RPMI7951 (cell line): ENCODE results near the gene TMEM116. TPM values are rescaled to one million over a fixed set of nuclear protein-coding genes. Genes with fewer than 3 reads are reported as not detected.
"Not testable (repeated sequence)": the region's sequence is repeated elsewhere in the genome, so short reads cannot be mapped to it uniquely, and the experiment has no call there.

Source experiments
- DNase-seq: peaks from one replicate; pipeline ENCODE4 v3.0.0-alpha.2; 2012; ENCODE audit warnings: low read depth
- total RNA-seq: library from RNA; depleted of rRNA; stranded (reverse); fragments of >200 nt; shearing (Covaris generic); gene quantifications from 2 replicates; pipeline ENCODE4 v1.2.3, GENCODE V29; 2014

TMEM116 gene
- total RNA-seq, 1 experiment from 2014 or later: 12.4 TPM

DNA sequence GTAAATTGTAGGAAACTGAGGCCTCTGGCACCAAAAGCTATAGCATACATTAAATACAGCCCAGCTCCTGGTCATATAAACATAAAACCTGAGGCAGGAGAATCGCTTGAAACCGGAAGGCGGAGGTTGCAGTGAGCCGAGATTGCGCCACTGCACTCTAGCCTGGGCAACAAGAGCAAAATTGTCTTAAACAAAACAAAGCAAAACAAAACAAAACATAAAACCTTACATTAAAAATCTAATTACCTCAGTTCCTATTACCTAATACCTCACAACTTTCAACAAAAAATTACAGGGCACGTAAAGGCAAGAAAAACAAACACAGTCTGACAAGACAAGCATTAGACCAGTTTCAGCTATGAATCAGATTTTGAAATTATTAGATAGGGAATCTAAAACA lies 36.7 kb downstream of the TMEM116 start:
- DNase-seq: no peak

DNA sequence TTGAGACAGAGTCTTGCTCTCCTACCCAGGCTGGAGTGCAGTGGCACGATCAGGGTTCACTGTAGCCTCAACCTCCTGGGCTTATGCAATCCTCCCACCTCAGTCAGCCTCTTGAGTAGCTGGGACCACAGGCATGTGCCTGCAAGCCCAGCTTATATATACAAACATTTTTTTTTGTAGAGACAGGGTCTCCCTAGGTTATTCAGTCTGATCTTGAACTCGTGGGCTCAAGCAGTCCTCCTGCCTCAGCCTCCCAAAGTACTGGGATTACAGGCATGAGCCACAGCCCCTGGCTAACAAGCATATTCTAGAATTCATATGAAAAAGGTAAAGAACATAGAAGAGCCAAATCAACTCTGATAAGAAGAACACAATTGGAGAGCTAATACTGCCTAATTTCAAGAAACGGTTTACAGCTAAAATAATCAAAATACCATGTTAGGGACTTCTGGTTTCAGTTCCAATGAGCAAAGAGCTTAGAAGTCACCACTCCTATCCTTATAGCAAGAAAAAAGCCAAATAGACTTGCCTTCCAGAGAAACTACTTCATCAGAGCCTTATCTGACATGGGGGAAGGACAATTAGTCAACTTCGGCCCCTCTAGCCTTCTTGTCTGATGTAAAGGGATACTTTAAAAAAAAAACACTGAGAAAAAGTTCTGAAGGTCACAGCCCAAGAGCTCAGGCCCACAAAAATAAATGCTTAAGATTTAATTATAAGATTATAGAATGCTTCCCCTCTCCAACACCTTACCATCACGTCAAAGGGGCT lies 37.6 kb downstream of the TMEM116 start:
- DNase-seq: no peak

DNA sequence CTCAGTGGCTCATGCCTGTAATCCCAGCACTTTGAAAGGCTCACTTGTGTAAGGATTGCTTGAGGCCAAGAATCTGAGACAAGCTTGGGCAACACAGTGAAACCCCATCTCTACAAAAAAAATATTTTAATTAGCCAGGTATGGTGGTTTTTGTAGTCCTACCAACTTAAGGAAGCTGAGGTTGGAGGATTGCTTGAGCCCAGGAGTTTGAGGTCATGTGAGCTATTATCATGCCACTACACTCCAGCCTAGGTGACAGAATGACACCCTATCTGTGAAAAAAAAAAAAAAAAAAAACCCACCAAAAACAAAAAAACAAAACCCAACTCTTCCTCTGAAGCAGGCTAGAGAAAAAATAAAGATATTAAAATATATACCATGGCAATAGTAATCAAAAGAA lies 41.2 kb downstream of the TMEM116 start:
- no peak for DNase-seq

DNA sequence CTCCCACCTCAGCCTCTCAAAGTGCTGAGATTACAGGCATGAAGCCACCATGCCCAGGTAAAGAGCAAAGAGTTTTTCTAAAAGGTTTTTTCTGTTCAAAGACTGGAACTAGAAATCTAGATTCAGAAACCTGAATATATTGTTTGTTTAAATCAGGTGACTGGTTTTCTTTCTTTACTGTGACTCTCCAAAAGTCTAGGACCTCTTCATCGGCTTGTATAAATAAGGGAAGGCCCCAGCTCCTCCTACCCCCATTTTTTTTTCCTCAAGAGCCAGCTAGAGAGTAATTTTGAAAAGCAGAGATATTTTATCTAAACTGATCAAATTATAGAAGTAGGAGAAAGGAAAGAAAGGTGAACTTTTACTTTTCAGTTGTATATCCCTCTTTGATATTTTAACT lies 48.0 kb downstream of the TMEM116 start:
- DNase-seq: no peak

DNA sequence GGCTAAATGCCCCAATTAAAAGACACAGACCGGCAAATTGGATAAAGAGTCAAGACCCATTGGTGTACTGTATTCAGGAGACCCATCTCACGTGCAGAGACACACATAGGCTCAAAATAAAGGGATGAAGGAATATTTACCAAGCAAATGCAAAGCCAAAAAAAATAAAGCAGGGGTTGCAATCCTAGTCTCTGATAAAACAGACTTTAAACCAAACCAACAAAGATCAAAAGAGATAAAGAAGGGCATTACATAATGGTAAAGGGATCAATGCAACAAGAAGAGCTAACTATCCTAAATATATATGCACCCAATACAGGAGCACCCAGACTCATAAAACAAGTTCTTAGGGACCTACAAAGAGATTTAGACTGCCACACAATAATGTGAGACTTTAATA lies 53.4 kb downstream of the TMEM116 start:
- DNase-seq: not testable (repeated sequence)

DNA sequence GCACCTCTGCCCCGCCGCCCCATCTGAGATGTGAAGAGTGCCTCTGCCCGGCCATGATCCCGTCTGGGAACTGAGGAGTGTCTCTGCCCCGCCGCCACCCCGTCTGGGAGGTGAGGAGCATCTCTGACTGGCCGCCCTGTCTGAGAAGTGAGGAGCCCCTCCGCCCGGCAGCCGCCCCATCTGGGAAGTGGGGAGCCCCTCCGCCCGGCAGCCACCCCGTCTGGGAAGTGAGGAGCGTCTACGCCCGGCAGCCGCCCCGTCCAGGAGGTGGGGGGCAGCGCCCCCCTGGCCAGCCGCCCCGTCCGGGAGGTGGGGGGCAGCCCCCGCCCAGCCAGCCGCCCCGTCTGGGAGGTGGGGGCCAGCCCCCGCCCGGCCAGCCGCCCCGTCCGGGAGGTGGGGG lies 55.7 kb downstream of the TMEM116 start:
- DNase-seq: not testable (repeated sequence)

DNA sequence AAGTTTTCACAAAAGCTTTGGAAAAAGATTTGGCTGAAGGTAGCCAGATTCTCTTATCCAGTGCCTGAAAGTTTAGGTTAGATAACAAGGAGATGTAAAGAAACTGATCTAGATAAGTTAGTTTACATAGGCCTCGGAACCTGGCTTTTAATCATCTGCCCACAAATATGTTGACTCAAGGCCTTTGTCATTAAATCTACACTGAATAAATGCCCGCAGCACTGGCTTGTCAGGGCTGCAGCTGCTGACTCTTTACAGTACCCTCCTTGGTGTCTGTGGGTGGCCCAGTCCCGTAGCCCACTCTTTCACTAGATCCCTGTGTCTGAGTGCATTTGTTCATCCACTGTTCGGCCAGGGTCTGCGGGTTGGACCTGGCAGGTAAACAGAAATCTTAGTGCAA lies 58.0 kb downstream of the TMEM116 start:
- no peak for DNase-seq

DNA sequence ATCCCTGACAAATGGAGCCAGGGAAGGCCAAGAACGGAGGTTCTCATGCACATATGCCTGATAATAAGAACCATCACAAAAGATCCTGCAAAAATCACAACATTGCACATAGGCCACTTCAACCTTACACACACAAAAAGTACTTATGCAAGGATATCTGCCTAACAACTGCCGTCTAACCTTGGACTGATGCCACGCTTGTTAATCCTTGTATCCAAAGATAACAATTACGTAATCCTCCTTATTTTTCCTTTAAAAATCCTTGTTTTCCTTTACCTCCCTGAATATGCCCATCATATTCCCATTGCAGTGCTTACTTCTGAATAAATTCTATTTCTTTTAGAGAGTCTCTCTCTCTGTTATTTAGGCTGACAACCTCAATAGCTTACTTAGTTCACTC lies 59.5 kb downstream of the TMEM116 start:
- DNase-seq: no peak

DNA sequence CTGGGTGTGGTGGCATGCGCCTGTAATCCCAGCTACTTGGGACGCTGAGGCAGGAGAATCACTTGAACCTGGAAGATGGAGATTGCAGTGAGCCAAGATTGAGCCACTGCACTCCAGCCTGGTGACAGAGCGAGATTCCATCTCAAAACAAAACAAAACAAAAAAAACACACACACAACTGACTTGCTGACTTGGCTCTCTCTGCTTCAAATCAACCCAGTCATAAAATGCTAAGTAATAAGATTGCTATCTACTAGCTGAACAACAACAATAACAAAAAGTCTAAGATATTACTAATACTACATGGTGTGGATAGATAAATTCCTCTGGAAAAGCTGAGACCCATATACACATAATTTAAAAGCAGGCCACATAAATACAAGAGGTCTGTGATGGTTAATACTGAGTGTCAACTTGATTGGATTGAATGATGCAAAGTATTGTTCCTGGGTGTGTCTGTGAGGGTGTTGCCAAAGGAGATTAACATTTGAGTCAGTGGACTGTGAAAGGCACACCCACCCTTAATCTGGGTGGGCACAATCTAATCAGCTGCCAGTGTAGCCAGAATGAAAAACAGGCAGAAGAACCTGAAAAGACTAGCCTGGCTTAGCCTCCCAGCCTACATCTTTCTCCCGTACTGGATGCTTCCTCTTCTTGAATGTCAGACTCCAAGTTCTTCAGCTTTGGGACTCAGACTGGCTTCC lies 60.7 kb downstream of the TMEM116 start:
- DNase-seq: not testable (repeated sequence)

DNA sequence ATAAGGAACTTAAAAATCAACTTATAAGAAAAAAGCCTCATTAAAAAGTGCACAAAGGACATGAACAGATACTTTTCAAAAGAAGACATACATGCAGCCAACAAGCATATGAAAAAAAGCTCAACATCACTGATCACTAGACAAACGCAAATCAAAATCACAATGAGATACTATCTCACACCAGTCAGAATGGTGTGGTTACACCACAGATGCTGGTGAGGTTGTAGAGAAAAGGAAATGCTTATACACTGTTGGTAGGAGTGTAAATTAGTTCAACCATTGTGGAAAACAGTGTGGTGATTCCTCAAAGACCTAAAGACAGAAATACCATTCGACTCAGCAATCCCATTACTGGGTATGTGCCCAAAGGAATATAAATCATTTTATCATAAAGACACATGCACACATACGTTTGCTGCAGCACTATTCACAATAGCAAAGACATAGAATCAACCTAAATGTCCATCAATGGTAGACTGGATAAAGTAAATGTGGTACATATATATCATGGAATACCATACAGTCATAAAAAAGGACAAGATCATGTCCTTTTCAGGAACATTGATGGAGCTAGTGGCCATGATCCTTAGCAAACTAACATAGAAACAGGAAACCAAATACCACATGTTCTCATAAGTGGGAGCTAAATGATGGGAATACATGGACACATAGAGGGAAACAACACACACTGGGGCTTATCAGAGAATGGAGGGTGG lies 61.8 kb downstream of the TMEM116 start:
- not testable (repeated sequence) for DNase-seq

DNA sequence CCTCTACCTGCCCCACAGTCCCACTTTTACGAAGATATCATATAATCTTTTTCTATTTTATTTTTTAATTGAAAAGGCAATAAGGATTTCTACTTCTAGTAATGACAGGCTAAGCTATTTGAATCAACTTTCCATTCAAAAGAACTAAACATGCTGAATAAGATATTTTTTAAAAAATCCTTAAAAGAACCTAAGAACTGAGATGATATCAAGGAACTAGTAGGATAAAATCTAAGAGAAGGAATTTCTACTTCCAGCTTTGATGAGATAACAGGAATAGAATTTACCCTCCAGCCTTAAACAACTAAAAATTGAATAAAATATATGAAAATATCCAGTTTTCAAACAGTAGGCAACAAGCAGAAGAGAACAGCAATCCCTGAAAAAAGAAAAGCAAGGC lies 69.0 kb downstream of the TMEM116 start:
- DNase-seq: no peak

DNA sequence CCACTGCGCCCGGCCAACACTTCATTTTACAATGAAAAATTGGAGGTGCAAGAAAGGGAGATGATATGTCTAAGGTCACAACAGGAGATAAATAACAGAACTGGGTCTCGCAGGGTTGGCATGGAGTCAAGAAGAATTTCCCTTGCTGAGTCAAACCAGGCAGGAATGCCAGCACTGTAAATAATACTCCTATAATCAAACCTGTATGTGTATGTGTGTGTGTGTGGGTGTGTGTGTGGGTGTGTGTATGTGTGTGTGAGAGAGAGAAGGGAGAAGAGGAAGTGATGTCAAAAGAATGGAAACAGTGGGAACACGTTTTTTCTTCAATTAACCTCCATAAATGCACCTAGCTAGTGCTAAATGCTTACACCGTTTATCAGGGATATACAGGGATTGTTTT lies 70.4 kb downstream of the TMEM116 start:
- DNase-seq: peak; percentile 26

DNA sequence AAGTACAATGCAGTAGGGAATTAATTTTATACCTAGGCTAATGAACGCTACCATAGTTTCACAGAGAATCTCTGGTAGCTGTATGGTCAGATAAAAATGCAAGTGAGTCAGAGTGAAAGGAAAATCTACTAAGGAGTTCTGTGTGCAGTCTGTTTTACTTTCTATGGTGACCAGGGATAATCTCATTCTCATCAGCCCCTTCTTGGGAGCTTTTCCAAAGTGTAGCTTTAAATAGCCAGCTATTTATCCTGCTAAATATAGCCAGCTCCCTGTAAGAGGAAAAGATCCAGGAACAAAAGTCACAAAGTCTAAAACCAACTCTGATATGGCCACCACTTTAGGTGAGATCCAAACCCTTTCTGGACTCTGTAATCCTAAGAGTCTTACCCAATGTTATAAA lies 75.5 kb downstream of the TMEM116 start:
- DNase-seq: peak; percentile 3

DNA sequence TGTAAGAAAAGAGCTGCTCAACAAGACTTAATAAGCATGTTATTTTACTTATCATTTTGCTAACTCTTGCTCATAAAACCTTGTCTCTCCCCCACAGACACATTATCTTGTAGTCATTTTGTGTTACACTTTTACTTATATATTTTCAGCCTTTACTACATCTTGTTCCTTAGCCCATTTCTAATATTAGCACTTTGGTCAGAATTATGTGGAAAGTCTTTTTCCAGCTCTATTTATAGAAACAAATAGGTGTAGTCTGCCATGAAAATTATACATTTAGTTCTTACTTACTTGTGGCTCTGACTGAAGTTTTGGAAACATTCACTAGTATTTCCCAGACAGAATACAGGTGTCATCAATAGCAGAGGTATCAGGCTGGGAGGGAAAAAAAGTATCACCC lies 76.1 kb downstream of the TMEM116 start:
- DNase-seq: no peak

DNA sequence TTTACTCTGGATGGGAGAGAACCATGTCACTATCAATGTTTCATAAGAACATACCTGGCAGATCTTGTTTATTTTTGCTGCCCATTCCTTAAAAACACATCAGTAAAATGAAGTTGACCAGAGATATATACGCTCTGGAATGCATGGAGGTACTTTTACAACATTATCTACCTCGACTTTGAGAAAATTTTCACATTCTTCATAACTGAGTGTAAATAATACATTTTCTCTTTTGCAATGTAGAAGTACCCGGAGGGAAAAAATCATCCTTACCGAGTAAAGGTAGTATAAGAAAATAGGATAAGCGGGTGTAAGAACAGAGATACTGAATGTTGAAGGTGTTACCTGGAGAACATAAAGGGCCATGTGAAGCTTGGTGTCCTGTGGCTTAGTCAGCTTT lies 80.7 kb downstream of the TMEM116 start:
- no peak for DNase-seq

DNA sequence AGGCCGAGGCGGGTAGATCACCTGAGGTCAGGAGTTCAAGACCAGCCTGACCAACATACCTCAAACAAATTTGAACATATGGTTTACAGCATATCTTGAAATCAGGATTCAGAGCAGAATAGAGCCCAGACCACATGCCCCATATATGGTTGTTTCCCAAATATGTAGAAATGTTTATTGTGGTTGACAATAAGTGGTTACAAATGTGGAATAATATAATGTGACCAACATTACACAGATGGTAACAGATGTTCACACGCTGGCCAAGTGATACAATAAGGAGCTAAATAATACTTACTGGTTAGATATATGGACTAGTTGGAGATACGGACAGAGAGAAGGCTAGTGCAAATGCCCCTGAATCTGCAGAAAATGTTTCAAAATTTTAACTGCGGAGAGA lies 85.6 kb downstream of the TMEM116 start:
- DNase-seq: no peak

DNA sequence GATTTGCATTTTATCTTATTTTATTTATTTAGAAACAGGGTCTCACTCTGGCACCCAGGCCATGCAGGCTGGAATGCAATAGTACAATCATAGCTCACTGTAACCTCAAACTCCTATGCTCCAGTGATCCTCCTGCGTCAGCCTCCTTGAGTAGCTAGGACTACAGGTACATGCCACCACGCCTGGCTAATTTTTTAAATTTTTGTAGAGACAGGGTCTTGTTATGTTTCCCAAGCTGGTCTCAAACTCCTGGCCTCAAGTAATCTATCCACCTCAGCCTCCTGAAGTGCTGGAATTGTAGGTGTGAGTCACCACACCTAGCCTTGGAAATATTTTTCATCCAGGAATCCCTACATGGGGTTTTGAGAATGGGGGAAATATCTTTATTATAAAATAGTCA lies 86.3 kb downstream of the TMEM116 start:
- DNase-seq: no peak

DNA sequence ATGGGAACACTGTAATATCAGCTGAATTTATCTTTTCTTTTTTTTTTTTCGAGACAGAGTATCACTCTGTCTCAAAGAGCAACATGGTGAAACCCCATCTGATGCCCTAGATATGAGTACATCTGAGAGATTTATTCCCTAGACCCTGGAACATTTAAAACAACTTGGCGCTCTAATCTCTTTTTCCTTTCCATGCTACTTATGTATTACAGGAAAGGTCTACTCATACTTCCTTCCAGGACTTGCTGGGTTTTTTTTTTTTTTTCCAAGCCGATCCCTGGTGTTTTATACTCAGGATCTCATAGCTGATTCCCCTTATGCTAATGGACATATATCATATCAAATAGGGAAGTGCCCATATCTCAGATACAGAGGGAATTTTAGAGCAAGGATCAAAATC lies 87.8 kb downstream of the TMEM116 start:
- no peak for DNase-seq

DNA sequence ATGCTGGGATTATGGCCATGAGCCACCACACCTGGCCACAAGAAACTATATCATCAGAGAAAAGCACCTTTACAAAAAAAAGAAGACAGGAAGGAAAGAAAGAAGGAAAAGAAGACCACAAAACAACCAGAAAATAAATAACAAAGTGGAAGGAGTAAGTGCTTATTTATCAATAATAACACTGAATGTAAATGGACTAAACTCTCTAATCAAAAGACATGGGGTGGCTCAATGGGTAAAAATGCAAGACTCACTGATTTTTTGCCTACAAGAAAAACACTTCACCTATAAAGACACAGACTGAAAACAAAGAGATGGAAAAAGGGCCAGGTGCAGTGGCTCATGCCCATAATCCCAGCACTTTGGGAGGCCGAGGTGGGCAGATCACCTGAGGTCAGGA lies 105.2 kb downstream of the TMEM116 start:
- DNase-seq: no peak

DNA sequence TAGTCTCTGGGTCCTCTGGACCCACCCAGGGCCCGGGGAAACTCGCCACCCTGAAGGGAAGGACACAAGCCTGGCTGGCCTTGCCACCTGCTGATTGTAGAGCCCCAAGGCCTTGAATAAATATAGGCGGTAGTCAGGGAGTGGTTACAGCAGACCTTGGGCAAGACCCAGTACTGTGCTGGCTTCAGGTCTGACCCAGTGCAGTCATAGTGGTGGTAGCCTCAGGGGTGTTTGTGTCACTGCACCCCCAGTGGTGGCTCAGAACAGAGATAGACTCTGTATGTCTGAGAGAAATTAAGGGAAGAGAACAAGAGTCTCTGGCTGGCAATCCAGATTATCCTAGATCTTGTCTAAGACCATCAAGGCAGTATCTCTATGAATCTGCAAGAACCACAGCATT lies 107.5 kb downstream of the TMEM116 start:
- no peak for DNase-seq

DNA sequence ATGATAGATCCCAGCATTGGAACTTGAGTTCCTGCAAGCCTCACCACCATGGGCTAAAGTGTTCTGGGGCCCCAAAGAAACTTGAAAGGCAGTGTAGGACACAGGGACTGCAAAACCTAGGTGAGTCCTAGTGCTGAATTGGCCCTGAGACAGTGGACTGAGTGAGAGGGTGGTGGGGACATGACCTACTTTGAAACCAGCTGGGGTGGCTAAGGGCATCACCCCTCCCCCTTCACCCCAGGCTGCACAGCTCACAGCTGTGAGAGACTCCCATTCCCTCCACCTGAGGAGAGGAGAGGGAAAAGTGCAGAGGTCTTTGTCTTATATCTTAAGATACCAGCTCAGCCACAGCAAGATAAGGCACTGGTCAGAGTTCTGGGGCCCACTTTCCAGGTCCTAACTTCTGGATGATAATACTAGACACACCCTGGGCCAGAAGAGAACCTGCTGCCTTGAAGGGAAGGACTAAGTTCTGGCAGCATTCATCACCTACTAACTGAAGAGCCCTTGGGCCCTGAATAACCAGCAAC lies 108.5 kb downstream of the TMEM116 start:
- no peak for DNase-seq

DNA sequence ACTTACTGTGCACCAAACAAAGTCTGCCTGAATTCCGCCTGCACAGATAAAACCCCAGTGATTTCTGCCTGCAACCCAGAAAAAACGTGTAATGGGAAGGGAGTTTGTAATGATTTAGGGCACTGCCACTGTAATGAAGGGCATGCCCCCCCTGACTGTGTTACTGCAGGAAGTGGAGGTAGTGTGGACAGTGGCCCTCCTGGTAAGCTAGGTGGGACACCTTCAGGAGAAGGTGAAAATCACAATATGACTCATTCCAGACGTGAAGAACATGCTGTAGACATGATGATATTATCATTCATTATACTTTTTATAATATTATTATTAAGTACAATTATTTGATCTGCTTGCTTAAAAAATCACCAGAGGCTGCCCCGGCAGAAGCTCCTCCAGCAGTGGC lies 111.8 kb downstream of the TMEM116 start:
- DNase-seq: no peak

DNA sequence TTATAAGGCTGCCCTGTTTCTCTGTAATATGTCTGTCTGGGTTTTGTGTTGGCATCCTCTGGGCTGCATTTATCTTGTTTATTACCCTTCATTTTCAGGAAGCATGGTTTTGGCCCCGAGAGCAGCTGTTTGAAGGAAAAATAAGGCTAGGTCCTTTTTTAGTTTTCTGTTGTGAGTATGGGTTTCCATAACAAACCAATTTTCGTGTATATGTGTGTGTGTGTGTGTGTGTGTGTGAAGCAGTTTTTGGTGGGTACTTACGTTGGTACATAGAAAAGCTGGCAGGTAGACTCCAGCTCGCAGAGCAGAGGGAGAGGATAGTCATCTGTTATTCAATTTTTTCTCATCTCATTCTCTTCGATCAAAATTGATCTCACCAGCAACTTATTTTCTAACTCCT lies 118.4 kb downstream of the TMEM116 start:
- DNase-seq: no peak
